NT2/D1 (cell line): Measurements from ENCODE around the gene TSHZ1.

Source experiments
- DNase-seq: peaks from one replicate; pipeline ENCODE4 v3.0.0-alpha.2; 2011; ENCODE audit warnings: low read depth, low spot score
- H3K27me3 ChIP-seq: 2 replicates; pipeline ENCODE4 v1.6.0; 2011; ENCODE audit warnings: mild to moderate bottlenecking; ENCODE audit not compliant: insufficient read length, insufficient read depth
- H3K36me3 ChIP-seq: 2 replicates; pipeline ENCODE4 v1.6.1; 2011; ENCODE audit warnings: mild to moderate bottlenecking, low read length, mixed read lengths; ENCODE audit not compliant: insufficient read depth, insufficient read length
- H3K4me1 ChIP-seq: 2 replicates; pipeline ENCODE4 v1.5.1; 2011; ENCODE audit not compliant: insufficient read depth, insufficient read length
- H3K4me3 ChIP-seq: 2 replicates; pipeline ENCODE4 v1.5.1; 2011; ENCODE audit warnings: low read depth; ENCODE audit not compliant: insufficient read length
- H3K9ac ChIP-seq: 2 replicates; pipeline ENCODE4 v1.6.0; 2011; ENCODE audit warnings: low read depth; ENCODE audit not compliant: insufficient read length
- H3K9me3 ChIP-seq: 2 replicates; pipeline ENCODE4 v1.5.1; 2011; ENCODE audit warnings: mild to moderate bottlenecking, low read length; ENCODE audit not compliant: insufficient read depth
- SUZ12 ChIP-seq: IDR thresholded peaks from 2 replicates; pipeline ENCODE4 v1.6.1; 2011; ENCODE audit not compliant: insufficient read length, insufficient read depth; ENCODE audit errors: extremely low read depth
- YY1 ChIP-seq: IDR thresholded peaks from 2 replicates; pipeline ENCODE4 v1.6.1; 2011; ENCODE audit not compliant: insufficient read length, insufficient read depth
- ZNF274 ChIP-seq: IDR thresholded peaks from 2 replicates; pipeline ENCODE4 v1.6.1; 2011; ENCODE audit warnings: mild to moderate bottlenecking, low read depth, low read length

The TSHZ1 gene

GRCh38 chr18:75201282-75202270 lies 9.0 kb upstream of the TSHZ1 start:
- Histone ChIP-seq H3K27me3 (peaks cover 43% of the 10 kb centered on the region), H3K36me3 (no peaks in the 10 kb centered on the region), H3K4me1 (no peaks in the 10 kb centered on the region), H3K9me3 (no peaks in the 10 kb centered on the region), H3K9ac (no peak overlapping the region), H3K4me3 (no peak overlapping the region)
- DNase-seq: no peak
- TF ChIP-seq SUZ12 (no peak), YY1 (no peak), ZNF274 (no peak)

- no peaks in the 10 kb centered on the region for H3K9me3 ChIP-seq
- H3K27me3 ChIP-seq: peaks cover 56% of the 10 kb centered on the region
- no peak for DNase-seq
- peaks cover 4% of the 10 kb centered on the region for H3K4me1 ChIP-seq
- H3K36me3 ChIP-seq: no peaks in the 10 kb centered on the region
- no peak overlapping the region for H3K4me3 ChIP-seq
- no peak overlapping the region for H3K9ac ChIP-seq
- TF ChIP-seq YY1: no peak
- no peak for TF ChIP-seq ZNF274
- TF ChIP-seq SUZ12: no peak
Measured at GRCh38 chr18:75202696-75203365, 7.8 kb upstream of the TSHZ1 start.

GRCh38 chr18:75203416-75204268 lies 7.0 kb upstream of the TSHZ1 start:
- TF ChIP-seq ZNF274 (no peak), SUZ12 (no peak), YY1 (no peak)
- Histone ChIP-seq H3K9me3 (no peaks in the 10 kb centered on the region), H3K9ac (peak overlapping the region; percentile 32), H3K27me3 (peaks cover 62% of the 10 kb centered on the region), H3K36me3 (no peaks in the 10 kb centered on the region), H3K4me3 (peak overlapping the region; percentile 36), H3K4me1 (peaks cover 7% of the 10 kb centered on the region)
- DNase-seq: no peak

- TF ChIP-seq ZNF274 (no peak), SUZ12 (no peak), YY1 (no peak)
- Histone ChIP-seq H3K9ac (peak overlapping the region; percentile 51), H3K9me3 (no peaks in the 10 kb centered on the region), H3K4me1 (peaks cover 7% of the 10 kb centered on the region), H3K36me3 (no peaks in the 10 kb centered on the region), H3K27me3 (peaks cover 62% of the 10 kb centered on the region), H3K4me3 (peak overlapping the region; percentile 36)
- no peak for DNase-seq
Measured at GRCh38 chr18:75204269-75204731, 6.3 kb upstream of the TSHZ1 start.

- peaks cover 7% of the 10 kb centered on the region for H3K4me1 ChIP-seq
- H3K9me3 ChIP-seq: no peaks in the 10 kb centered on the region
- H3K27me3 ChIP-seq: peaks cover 66% of the 10 kb centered on the region
- no peaks in the 10 kb centered on the region for H3K36me3 ChIP-seq
- DNase-seq: no peak
- peak overlapping the region; percentile 64 for H3K9ac ChIP-seq
- H3K4me3 ChIP-seq: peak overlapping the region; percentile 36
- TF ChIP-seq SUZ12 (peak; percentile 72), YY1 (no peak), ZNF274 (no peak)
Measured at GRCh38 chr18:75204732-75205513, 5.7 kb upstream of the TSHZ1 start.

DNA sequence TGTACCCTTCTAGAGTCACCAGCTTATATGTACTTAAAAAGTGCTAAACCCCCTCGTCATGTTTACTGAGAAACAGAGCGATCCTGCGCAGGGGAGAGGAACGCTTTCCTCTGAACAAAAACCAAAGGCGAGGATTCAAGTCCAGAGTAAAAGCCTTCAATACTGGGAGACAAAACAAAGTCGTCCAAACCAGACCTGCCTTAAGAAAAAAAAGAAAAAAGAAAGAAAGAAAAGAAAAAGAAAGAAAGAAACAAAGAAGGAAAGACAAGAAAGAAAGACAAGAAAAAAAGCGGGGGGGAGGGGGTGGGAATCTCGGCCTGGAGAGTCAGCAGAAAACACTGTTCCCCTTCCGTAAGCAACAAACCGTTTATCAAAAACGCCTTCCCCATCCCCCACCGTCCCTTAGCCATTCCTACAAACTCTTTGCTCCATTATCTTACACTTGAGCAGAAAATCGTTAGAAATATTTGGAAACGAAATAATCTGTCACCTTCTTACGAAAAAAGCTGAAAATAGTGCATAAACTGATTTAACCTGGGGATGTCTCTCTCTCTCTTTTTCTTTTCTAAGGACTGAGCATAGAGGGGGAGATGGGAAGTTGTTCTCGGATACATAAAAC lies 5.0 kb upstream of the TSHZ1 start:
- H3K4me3 ChIP-seq: no peak overlapping the region
- H3K27me3 ChIP-seq: peaks cover 73% of the 10 kb centered on the region
- H3K4me1 ChIP-seq: peaks cover 7% of the 10 kb centered on the region
- no peak overlapping the region for H3K9ac ChIP-seq
- TF ChIP-seq ZNF274 (no peak), SUZ12 (no peak), YY1 (no peak)
- no peak for DNase-seq
- H3K36me3 ChIP-seq: no peaks in the 10 kb centered on the region
- H3K9me3 ChIP-seq: no peaks in the 10 kb centered on the region
